ENCODE measurements around the gene KCND3.

- TF ChIP-seq REST (tag by site-specific recombination; IDR thresholded peaks at IDR 0.05) (no peak), ZNF561 (tag by site-specific recombination; IDR thresholded peaks at IDR 0.05; ENCODE audit: borderline replicate concordance) (no peak), ZNF549 (tag by site-specific recombination; IDR thresholded peaks at IDR 0.05) (no peak), ZNF121 (tag by site-specific recombination; IDR thresholded peaks at IDR 0.05) (no peak), KLF16 (tag by site-specific recombination; IDR thresholded peaks at IDR 0.05) (no peak)
- TF ChIP-seq, protein P1, sequence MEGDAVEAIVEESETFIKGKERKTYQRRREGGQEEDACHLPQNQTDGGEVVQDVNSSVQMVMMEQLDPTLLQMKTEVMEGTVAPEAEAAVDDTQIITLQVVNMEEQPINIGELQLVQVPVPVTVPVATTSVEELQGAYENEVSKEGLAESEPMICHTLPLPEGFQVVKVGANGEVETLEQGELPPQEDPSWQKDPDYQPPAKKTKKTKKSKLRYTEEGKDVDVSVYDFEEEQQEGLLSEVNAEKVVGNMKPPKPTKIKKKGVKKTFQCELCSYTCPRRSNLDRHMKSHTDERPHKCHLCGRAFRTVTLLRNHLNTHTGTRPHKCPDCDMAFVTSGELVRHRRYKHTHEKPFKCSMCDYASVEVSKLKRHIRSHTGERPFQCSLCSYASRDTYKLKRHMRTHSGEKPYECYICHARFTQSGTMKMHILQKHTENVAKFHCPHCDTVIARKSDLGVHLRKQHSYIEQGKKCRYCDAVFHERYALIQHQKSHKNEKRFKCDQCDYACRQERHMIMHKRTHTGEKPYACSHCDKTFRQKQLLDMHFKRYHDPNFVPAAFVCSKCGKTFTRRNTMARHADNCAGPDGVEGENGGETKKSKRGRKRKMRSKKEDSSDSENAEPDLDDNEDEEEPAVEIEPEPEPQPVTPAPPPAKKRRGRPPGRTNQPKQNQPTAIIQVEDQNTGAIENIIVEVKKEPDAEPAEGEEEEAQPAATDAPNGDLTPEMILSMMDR (tag by site-specific recombination; IDR thresholded peaks at IDR 0.05) = no peak
Observed at GRCh38 chr1:111846842-111847241, 142.6 kb downstream of the KCND3 start.
